H1 (cell line): ENCODE results near the gene TEX35. TPM values are rescaled to one million over a fixed set of nuclear protein-coding genes. Genes with fewer than 3 reads are reported as not detected.

Source experiments
- CTCF ChIA-PET: fragments of 300-600 bp; sonication (Branson Sonifier 250); formaldehyde crosslinking; loops from one replicate; lab custom pipeline; 2021; ENCODE audit not compliant: partially characterized antibody; lab: Charles Lee
- POLR2A ChIA-PET: fragments of 300-600 bp; sonication (Branson Sonifier 250); formaldehyde crosslinking; loops from one replicate; lab custom pipeline; 2021; ENCODE audit warnings: inconsistent platforms; ENCODE audit not compliant: partially characterized antibody; lab: Charles Lee
- DNase-seq, 2 experiments: peaks; one replicate each; pipeline versions ENCODE4 v3.0.0 to v3.0.0-alpha.2; 2010 to 2022; ENCODE audit warnings: low spot score in 2 of 2, low read depth in 1 of 2, mixed read lengths in 1 of 2
- FAIRE-seq: peaks from 2 replicates; lab custom pipeline; 2011; peaks lifted over from hg19 to GRCh38; lab: Jason Lieb, UNC
- H2AFZ ChIP-seq: 2 replicates; pipeline ENCODE4 v1.8.1; 2012; ENCODE audit warnings: low read length, inconsistent platforms
- H2AK5ac ChIP-seq: 2 replicates; pipeline ENCODE4 v1.6.1; 2013; ENCODE audit warnings: low read depth, low read length
- H2BK120ac ChIP-seq: replicated peaks from 2 replicates; pipeline ENCODE3; 2013; ENCODE audit warnings: low read depth, low read length, inconsistent platforms
- H2BK12ac ChIP-seq: 2 replicates; pipeline ENCODE4 v1.6.1; 2013; ENCODE audit warnings: low read depth, low read length
- H2BK15ac ChIP-seq: 2 replicates; pipeline ENCODE4 v1.6.1; 2013; ENCODE audit warnings: low read length
- H2BK20ac ChIP-seq: 2 replicates; pipeline ENCODE4 v1.6.1; 2013; ENCODE audit warnings: low read length
- H2BK5ac ChIP-seq: 2 replicates; pipeline ENCODE4 v1.6.1; 2013; ENCODE audit warnings: low read depth, low read length
- H3K14ac ChIP-seq: 2 replicates; pipeline ENCODE4 v1.6.1; 2013; ENCODE audit warnings: inconsistent platforms; ENCODE audit not compliant: insufficient read length
- H3K18ac ChIP-seq: 2 replicates; pipeline ENCODE4 v1.6.1; 2013; ENCODE audit warnings: low read length; ENCODE audit errors: extremely low read depth
- H3K23ac ChIP-seq: 2 replicates; pipeline ENCODE4 v1.6.1; 2013; ENCODE audit warnings: inconsistent platforms; ENCODE audit not compliant: insufficient read length
- H3K23me2 ChIP-seq: 2 replicates; pipeline ENCODE4 v1.6.1; 2013; ENCODE audit warnings: low read depth, low read length
- H3K27ac ChIP-seq: 2 replicates; pipeline ENCODE4 v1.6.1; 2011; ENCODE audit warnings: low read depth, low read length, inconsistent platforms
- H3K27me3 ChIP-seq, 4 experiments: replicated peaks in 1 of 4; 1 replicate in 1 of 4; 2 replicates in 3 of 4; pipeline versions ENCODE4 v1.6.1 to v1.8.1; 2011 to 2013; ENCODE audit warnings: low read length in 3 of 4, mild to moderate bottlenecking in 3 of 4, inconsistent platforms in 2 of 4, mixed read lengths in 2 of 4, moderate library complexity in 1 of 4; ENCODE audit not compliant: control insufficient read depth in 3 of 4, insufficient read depth in 3 of 4; ENCODE audit errors: extremely low read depth in 1 of 4
- H3K36me3 ChIP-seq, 4 experiments: 2 replicates each; pipeline versions ENCODE4 v1.6.1 to v1.8.1; 2011 to 2013; ENCODE audit warnings: mild to moderate bottlenecking in 4 of 4, low read length in 3 of 4, moderate library complexity in 2 of 4, control low read depth in 1 of 4, inconsistent platforms in 1 of 4; ENCODE audit not compliant: insufficient read depth in 4 of 4, control insufficient read depth in 2 of 4
- H3K4ac ChIP-seq: replicated peaks from 2 replicates; pipeline ENCODE3; 2013; ENCODE audit warnings: low read length, low read depth, mixed read lengths, inconsistent platforms; ENCODE audit not compliant: insufficient read length
- H3K4me1 ChIP-seq, 4 experiments: replicated peaks in 1 of 4; 1 replicate in 1 of 4; 2 replicates in 3 of 4; pipeline versions ENCODE4 v1.6.1 to v1.8.1; 2011 to 2013; ENCODE audit warnings: low read length in 3 of 4, inconsistent platforms in 2 of 4, mixed read lengths in 1 of 4; ENCODE audit not compliant: insufficient read depth in 4 of 4, control insufficient read depth in 3 of 4
- H3K4me2 ChIP-seq, 2 experiments: 2 replicates each; pipeline versions ENCODE4 v1.6.1 to v1.8.1; 2011 to 2013; ENCODE audit warnings: low read depth in 2 of 2, low read length in 2 of 2, control low read depth in 1 of 2, inconsistent platforms in 1 of 2, mild to moderate bottlenecking in 1 of 2; ENCODE audit not compliant: insufficient read depth in 1 of 2
- H3K4me3 ChIP-seq, 4 experiments: fragments of 200-600, 300-600 bp in 1 of 4; sonication (generic), shearing (Covaris generic), sonication (Bioruptor Twin) in 1 of 4; 2 replicates each; pipeline versions ENCODE4 v1.5.1 to v1.8.1; 2011 to 2016; ENCODE audit warnings: low read length in 4 of 4, low read depth in 3 of 4, control low read depth in 2 of 4, inconsistent platforms in 2 of 4, mild to moderate bottlenecking in 2 of 4, mixed read lengths in 1 of 4, moderate library complexity in 1 of 4; ENCODE audit not compliant: insufficient read depth in 2 of 4; ENCODE audit errors: extremely low read depth in 1 of 4
- H3K56ac ChIP-seq: replicated peaks from 2 replicates; pipeline ENCODE3; 2013; ENCODE audit warnings: low read depth, mild to moderate bottlenecking, mixed read lengths, low read length, inconsistent platforms; ENCODE audit not compliant: insufficient read length
- H3K79me1 ChIP-seq: 2 replicates; pipeline ENCODE4 v1.6.1; 2013; ENCODE audit warnings: low read depth, low read length, control low read depth
- H3K79me2 ChIP-seq, 2 experiments: 2 replicates each; pipeline versions ENCODE4 v1.6.1 to v1.8.1; 2012 to 2013; ENCODE audit warnings: low read length in 2 of 2, mild to moderate bottlenecking in 2 of 2, inconsistent platforms in 1 of 2; ENCODE audit not compliant: insufficient read depth in 2 of 2, control insufficient read depth in 1 of 2
- H3K9ac ChIP-seq, 4 experiments: replicated peaks in 1 of 4; 1 replicate in 1 of 4; 2 replicates in 3 of 4; pipeline versions ENCODE4 v1.6.1 to v1.8.1; 2011 to 2013; ENCODE audit warnings: low read depth in 3 of 4, low read length in 3 of 4, control low read depth in 2 of 4, mild to moderate bottlenecking in 2 of 4, moderate library complexity in 2 of 4, inconsistent platforms in 1 of 4; ENCODE audit errors: extremely low read depth in 1 of 4
- H3K9me3 ChIP-seq, 2 experiments: 2 replicates each; pipeline versions ENCODE4 v1.6.1 to v1.8.1; 2012 to 2013; ENCODE audit warnings: mild to moderate bottlenecking in 2 of 2, moderate library complexity in 2 of 2, control low read depth in 1 of 2, inconsistent platforms in 1 of 2, low read depth in 1 of 2, low read length in 1 of 2, mixed read lengths in 1 of 2; ENCODE audit not compliant: insufficient read depth in 2 of 2
- H4K20me1 ChIP-seq, 2 experiments: replicated peaks in 1 of 2; 2 replicates each; pipeline versions ENCODE3 to v1.8.1; 2011 to 2013; ENCODE audit warnings: inconsistent platforms in 2 of 2, low read length in 2 of 2, mild to moderate bottlenecking in 1 of 2; ENCODE audit not compliant: insufficient read depth in 2 of 2, control insufficient read depth in 1 of 2
- H4K5ac ChIP-seq: 2 replicates; pipeline ENCODE4 v1.6.1; 2013; ENCODE audit warnings: low read length, low read depth, mixed read lengths, inconsistent platforms; ENCODE audit not compliant: insufficient read length
- H4K8ac ChIP-seq: 2 replicates; pipeline ENCODE4 v1.8.0; 2013; ENCODE audit warnings: mild to moderate bottlenecking, moderate library complexity, low read length, inconsistent platforms; ENCODE audit not compliant: insufficient read depth; ENCODE audit errors: extremely low read depth
- H4K91ac ChIP-seq: replicated peaks from 2 replicates; pipeline ENCODE3; 2013; ENCODE audit warnings: low read length, mixed read lengths, inconsistent platforms; ENCODE audit not compliant: insufficient read length
- KDM4A ChIP-seq: IDR thresholded peaks from one replicate; pipeline ENCODE4 v1.7.1; 2012; ENCODE audit warnings: low read depth, mild to moderate bottlenecking, moderate library complexity, low read length, inconsistent platforms; ENCODE audit not compliant: severe bottlenecking
- WGBS, 2 experiments: shearing (Covaris generic) in 1 of 2; methylation state at CpG; one replicate each; pipeline versions ENCODE4 v1.1.6 to v1.1.7; 2013 to 2015; ENCODE audit warnings: low lambda C conversion rate in 2 of 2, mixed read lengths in 2 of 2, inconsistent platforms in 1 of 2, low coverage in 1 of 2, missing lambda C conversion rate in 1 of 2; ENCODE audit not compliant: insufficient replicate concordance in 2 of 2, insufficient coverage in 1 of 2, insufficient read length in 1 of 2; ENCODE audit errors: extremely low coverage in 1 of 2, missing lambda C conversion rate in 1 of 2; 5-methylcytosine and 5-hydroxymethylcytosine counted together
- polyA plus RNA-seq, 7 experiments: library from polyadenylated mRNA; depleted of rRNA in 3 of 7; stranded (reverse) in 5 of 7; unstranded in 2 of 7; fragments of >200 nt in 5 of 7; fragments of 200-250 nt in 2 of 7; gene quantifications; 1 replicate in 5 of 7; 2 replicates in 1 of 7; 4 replicates in 1 of 7; pipeline versions ENCODE4 v1.2.1 to v1.2.3, GENCODE V29; 2011 to 2013; ENCODE audit warnings: missing spikeins in 2 of 7, mixed read lengths in 2 of 7
- total RNA-seq: library from RNA; stranded (reverse); fragmentation: NEBNext Ultra II Directional; extraction: Animal tissue kit (Norgen Biotek cat#: 25700); gene quantifications from 2 replicates; pipeline ENCODE4 v1.2.1, GENCODE V29; 2021

The TEX35 gene
- total and polyA plus RNA-seq, 2 of the 8 experiments (the other 6 are each of a cell fraction or from before 2014, with no cell fraction given), result 0.03 TPM; not detected in 1

DNA sequence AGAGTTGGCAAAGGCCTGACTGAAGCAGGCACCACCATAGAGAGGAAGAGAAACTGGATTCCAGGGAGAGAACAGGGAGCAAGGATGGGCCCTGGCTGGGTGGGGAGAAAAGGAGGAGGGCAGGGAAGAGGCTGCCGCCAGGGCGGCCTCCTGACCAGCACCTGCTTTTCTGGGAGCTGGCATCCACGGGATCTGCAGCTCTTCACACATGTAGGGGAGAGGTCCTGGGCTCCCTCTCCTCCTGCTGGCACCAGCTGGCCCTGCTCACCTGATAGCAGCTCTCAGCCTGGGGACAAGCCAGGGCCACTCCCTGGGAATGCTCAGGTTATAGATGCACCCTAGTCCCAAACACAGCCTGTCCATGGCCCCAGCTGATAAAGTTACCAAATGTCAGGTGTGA, 39.9 kb downstream of the TEX35 start:
- no peak overlapping the region for H2BK120ac ChIP-seq
- no peak overlapping the region for H2BK15ac ChIP-seq
- H3K27me3 ChIP-seq, result no peaks in the 10 kb centered on the region
- no peaks in the 10 kb centered on the region for H3K23me2 ChIP-seq
- H3K79me1 ChIP-seq, result no peaks in the 10 kb centered on the region
- H4K5ac ChIP-seq, result no peak overlapping the region
- no peak overlapping the region for H2BK12ac ChIP-seq
- H3K14ac ChIP-seq, result no peak overlapping the region
- H4K8ac ChIP-seq, result no peak overlapping the region
- WGBS, 2 experiments, result 92% methylated on average over 3 of the region's 3 CpGs; no CpG with 5 or more reads in 1 of the 2 experiments
- H3K4me1 ChIP-seq, result no peaks in the 10 kb centered on the region
- CTCF ChIA-PET, result interaction anchor here (0.8 to 1.4 kb wide), 6 partner anchors 19 to 201 kb away, joined by 3 to 4 read pairs (median 3); no protein-coding TSS in a partner anchor
- no peak overlapping the region for H3K18ac ChIP-seq
- H3K9me3 ChIP-seq, result peaks cover 0 to 8% of the 10 kb centered on the region in 2 experiments; a peak in 1 of 4 replicates
- no peak overlapping the region for H3K4me2 ChIP-seq
- no peak overlapping the region for H3K27ac ChIP-seq
- H2AFZ ChIP-seq, result no peak overlapping the region
- H2BK20ac ChIP-seq, result no peak overlapping the region
- H3K36me3 ChIP-seq, result no peaks in the 10 kb centered on the region
- H3K9ac ChIP-seq, result no peak overlapping the region; a peak in 1 of 7 replicates
- no peak for FAIRE-seq
- no peak overlapping the region for H3K4ac ChIP-seq
- no peak overlapping the region for H4K91ac ChIP-seq
- no peak overlapping the region for H3K4me3 ChIP-seq
- no peaks in the 10 kb centered on the region for H3K79me2 ChIP-seq
- no peak overlapping the region for H2AK5ac ChIP-seq
- no peak for DNase-seq
- no peak overlapping the region for H3K23ac ChIP-seq
- no peak overlapping the region for H2BK5ac ChIP-seq
- no peak overlapping the region for H3K56ac ChIP-seq
- POLR2A ChIA-PET, result interaction anchor here (0.8 to 1.0 kb wide), 2 partner anchors 10 to 19 kb away, joined by 3 to 4 read pairs; no protein-coding TSS in a partner anchor
- no peaks in the 10 kb centered on the region for H4K20me1 ChIP-seq
- no peak for TF ChIP-seq KDM4A
